GM12801 (cell line): ENCODE results near the gene GHR.

Experiments used
- TF ChIP-seq, protein P1 (sequence below): IDR thresholded peaks from one replicate; pipeline ENCODE4 v1.5.1; 2011; ENCODE audit warnings: control low read depth; ENCODE audit not compliant: insufficient read length; ENCODE audit errors: extremely low read depth

Gene GHR

DNA sequence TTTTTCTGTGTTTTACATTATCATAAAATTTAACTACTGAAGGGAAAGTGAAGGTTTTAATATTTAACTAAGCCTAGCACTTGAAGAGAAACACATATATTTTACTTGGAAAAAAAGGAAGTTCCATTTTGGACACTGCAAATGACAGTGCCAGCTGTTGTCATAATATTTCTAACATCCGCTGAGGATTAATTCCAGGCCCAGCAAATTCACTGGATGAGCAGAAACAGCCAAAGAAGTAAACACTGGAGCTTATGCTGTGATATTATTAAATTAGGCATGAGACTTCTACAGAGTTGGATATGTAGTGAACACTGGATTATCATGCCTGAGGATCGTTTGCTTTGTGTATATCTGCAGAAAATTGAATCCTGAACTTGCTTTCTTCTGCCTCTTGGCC is 67.6 kb downstream of the GHR start:
- TF ChIP-seq, protein P1, sequence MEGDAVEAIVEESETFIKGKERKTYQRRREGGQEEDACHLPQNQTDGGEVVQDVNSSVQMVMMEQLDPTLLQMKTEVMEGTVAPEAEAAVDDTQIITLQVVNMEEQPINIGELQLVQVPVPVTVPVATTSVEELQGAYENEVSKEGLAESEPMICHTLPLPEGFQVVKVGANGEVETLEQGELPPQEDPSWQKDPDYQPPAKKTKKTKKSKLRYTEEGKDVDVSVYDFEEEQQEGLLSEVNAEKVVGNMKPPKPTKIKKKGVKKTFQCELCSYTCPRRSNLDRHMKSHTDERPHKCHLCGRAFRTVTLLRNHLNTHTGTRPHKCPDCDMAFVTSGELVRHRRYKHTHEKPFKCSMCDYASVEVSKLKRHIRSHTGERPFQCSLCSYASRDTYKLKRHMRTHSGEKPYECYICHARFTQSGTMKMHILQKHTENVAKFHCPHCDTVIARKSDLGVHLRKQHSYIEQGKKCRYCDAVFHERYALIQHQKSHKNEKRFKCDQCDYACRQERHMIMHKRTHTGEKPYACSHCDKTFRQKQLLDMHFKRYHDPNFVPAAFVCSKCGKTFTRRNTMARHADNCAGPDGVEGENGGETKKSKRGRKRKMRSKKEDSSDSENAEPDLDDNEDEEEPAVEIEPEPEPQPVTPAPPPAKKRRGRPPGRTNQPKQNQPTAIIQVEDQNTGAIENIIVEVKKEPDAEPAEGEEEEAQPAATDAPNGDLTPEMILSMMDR: no peak

DNA sequence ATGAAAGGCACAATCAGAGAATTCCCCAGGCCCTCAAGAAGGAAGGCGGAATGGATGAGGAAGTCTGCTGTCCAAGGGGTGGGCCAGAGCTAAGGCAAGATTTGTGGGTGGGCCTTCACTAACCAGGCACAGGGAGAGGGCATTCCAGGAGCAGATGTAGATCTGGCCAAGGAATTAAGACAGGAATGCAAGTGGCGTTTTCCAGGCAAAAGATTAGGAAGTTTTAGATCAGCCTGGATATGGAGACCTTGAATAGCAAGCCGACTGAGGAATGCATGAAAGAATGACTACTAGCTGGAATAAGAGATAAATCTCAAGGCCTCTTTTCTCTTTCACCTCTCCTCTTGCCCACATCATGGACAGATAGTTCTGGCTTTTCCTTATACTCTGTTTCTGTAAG is 68.5 kb downstream of the GHR start:
- TF ChIP-seq, protein P1: no peak

DNA sequence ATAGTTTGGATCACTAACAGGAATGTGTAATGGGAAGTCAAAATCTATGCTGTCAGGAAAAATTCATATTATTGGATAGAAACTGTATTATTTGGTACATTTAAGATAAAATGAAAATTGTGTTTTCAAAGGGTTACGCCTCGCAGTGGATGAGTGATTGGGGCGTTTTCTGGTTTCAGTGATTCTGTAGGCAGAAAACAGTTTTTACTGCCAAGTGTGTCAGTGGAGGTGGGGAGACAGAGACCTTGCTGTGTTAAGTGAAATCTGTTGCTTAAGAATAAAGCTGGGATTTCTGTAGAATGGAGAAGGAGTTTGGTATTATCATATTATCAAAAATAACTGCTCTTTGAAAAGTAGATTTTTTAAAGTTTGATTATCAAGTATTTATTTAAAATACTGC is 69.7 kb downstream of the GHR start:
- TF ChIP-seq, protein P1: no peak

DNA sequence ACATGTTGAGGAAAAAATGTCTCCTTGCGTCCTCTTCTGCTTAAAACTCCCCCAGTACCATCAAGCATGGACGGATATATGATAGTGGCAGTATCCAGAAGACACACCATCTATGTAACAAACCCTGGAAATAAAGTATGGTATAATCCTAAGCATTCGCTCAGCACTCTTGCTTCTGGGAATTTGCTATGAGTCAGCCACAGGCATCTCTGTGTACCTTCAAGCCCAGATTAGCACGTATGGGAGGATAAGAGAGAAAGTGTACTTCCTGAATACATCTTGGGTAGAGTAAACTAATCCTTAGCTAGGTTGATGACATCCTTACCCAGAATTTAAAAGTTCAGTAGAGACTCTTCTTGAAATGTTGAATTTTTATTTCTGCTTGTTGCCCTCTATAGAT is 71.2 kb downstream of the GHR start:
- TF ChIP-seq, protein P1: no peak

DNA sequence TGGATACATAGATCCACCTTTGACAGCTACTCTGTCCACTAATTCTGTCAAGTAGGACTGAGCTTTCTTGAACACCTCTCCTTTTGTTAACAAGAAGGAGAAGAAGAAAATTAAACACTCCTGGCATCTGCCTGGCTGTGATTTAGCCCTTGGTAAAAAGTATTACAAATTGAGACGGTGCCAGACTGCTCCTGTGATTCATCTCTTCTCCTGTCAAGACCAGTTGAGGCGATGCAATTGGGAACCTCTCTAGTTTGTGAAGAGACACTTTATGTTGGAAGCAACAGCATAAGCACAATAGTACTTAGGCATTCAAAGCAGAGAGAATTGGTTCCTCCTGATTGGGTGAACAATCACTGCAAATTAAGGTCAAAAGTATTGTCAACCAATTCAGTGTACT is 72.7 kb downstream of the GHR start:
- TF ChIP-seq, protein P1: no peak

DNA sequence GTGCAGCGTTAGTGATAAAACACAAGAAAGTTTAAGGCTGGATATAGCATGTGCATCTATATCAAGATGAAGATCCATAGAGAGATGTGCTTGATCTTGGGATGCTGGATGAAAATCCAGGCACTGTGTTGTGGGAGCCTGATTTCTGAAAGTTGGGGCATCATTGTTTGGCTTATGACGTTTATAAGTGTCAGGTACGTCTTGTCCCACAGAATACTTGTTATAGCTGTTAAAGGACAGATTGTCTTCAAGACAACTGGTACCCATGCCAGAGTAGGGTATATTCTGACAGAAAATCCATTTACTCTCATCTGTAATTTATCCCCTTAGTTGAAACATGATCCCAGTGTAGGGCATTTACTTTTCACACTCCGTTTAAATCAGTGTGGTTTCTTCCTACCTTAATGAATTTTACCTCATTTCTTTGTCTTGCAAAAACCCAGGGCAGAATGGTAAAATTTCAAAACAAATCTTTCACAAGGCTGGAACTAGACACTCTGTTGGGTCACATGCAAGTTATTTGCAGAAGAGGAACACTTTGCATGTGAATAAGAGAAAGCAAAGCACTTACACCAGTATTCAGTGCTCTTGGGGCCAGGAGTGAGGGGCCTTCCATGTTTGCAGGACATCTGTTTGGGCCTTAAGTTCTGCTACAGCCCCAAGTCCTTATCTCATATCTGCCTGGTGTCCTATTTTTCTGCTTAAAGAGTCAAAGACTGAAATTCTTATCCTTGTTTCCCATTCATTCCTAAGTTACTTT is 73.3 kb downstream of the GHR start:
- TF ChIP-seq, protein P1: no peak

DNA sequence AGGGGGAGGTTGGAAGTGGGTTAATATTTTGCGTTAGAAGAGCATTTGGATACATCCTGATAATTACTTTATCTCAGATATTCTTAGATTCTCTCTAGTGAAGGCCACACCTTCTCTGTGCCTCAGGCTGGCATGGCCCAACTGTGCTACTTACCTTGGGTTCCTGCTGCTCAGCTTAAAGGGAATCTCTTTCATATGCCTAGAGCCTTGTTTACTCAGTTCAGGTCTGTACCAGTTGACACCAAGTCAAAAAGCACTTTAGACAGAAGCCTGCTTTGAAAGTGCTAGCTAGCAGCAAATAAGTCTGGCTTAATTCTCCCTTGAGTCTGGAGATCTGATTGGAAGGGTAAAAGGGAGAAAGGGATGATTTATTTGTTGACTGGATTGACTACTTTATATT is 74.8 kb downstream of the GHR start:
- TF ChIP-seq, protein P1: no peak
